KOPT-K1 (cell line): ENCODE data around the gene PRR30.

Experiments
- H3K27ac ChIP-seq: fragments of 200-600 bp; sonication (generic); 2 replicates; pipeline ENCODE4 v1.5.1; 2016; ENCODE audit warnings: antibody characterized with exemption, mild to moderate bottlenecking, low read depth, low read length; ENCODE audit not compliant: poor library complexity, severe bottlenecking
- H3K36me3 ChIP-seq: fragments of 200-600 bp; sonication (generic); 2 replicates; pipeline ENCODE4 v1.5.1; 2017; ENCODE audit warnings: antibody characterized with exemption, mild to moderate bottlenecking, low read length, moderate library complexity; ENCODE audit not compliant: insufficient read depth
- H3K9me3 ChIP-seq: fragments of 200-600 bp; sonication (generic); 2 replicates; pipeline ENCODE4 v1.5.1; 2017; ENCODE audit warnings: antibody characterized with exemption, low read length, mild to moderate bottlenecking; ENCODE audit not compliant: insufficient read depth, poor library complexity, severe bottlenecking

PRR30 gene

GRCh38 chr2:27088634-27089033, 50.6 kb downstream of the PRR30 start:
- Histone ChIP-seq H3K36me3 (no peaks in the 10 kb centered on the region), H3K27ac (no peak overlapping the region)

GRCh38 chr2:27087823-27088410, 51.3 kb downstream of the PRR30 start:
- H3K9me3 ChIP-seq, result no peaks in the 10 kb centered on the region
- H3K36me3 ChIP-seq, result no peaks in the 10 kb centered on the region
- H3K27ac ChIP-seq, result no peak overlapping the region

More at GRCh38 chr2:27088634-27089033, 50.6 kb downstream of the PRR30 start:
- H3K9me3 ChIP-seq, result no peaks in the 10 kb centered on the region
